Measurements from ENCODE around the gene CAMKK2.

The CAMKK2 gene

DNA sequence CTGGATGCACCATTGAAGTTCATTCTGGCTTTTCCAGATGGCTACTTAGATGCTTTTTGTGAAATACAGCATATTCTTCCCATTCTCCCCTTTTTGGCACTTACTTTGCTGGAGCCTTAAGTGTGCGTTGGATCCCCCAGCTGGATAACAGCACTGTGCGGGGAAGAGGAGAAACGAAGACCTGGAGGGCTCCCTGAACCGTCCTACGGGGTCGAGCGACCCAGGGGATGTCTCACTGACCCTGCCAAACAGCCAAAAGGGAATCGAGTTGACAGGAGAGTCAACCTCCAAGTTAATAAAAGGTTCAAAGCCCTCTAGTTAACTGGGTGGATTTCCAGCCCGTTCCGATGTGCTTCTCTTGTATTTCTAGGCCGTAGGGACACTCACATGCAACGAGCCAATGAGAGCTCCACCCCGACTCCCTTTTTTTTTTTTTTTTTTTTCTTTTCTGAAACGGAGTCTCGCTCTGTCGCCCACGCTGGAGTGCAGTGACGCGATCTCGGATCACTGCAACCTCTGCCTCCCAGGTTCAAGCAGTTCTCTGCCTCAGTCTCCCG lies 1.0 kb upstream of the CAMKK2 start (continued):
- TF ChIP-seq ZNF362 (tag by site-specific recombination; IDR thresholded peaks at IDR 0.05): peak; percentile 96

DNA sequence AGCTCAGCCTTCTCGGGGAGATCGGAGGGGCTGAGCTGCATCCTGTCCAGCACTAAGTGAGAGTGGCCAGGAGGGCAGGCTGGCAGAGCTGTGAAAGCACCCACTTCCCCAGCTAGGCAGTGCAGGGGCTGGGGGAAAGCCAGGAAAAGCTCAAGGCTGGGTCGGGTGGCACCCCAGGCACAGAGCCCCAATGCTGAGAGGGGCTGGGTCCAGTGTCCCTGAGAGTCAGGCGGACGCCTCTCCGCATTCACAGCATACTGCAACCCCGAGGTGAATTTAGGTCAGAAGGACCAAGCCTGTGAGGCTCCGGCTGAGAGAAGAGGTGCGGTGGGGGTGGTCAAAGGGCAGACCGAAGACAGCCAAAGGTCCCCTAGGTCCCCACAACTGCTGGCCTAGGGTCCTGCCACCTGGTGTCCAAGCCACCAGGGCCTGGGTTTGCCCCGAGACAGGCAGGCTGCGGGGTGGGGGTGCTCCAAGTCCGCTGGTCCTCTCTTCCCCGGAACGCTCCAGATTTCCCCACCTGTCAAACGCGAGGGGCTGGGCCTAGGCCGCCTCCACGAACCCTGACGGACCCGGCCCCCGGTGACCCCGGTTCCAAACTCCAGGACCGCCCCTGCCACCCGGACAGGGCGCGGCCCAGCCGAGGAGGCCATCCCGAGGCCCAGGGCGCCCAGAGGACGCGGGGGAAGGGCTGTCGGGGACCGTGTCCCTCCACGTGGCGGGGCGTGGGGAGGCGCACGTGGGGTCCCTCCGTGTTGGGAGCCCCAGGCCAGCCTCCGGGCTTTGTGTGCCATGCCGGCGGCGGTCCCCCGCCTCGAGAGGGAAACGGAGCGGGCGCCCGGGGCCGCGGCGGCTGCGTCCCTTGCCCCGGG lies 527 bp downstream of the CAMKK2 start:
- Histone ChIP-seq H3K36me3 (ENCODE audit: control insufficient read depth in 2 of 2, insufficient read depth in 1 of 2, low read length in 2 of 2) (peaks cover 5 to 15% of the 10 kb centered on the region in 2 experiments; a peak in 2 of 3 replicates), H3K4me1 (ENCODE audit: control insufficient read depth, insufficient read depth, low read length) (no peaks in the 10 kb centered on the region), H3K4me3 (ENCODE audit: low read depth, low read length) (peak overlapping the region; percentile 96), H3K27ac (ENCODE audit: extremely low read depth, low read depth, low read length) (peak overlapping the region; percentile 92), H3K9me3 (ENCODE audit: control insufficient read depth, insufficient read depth, low read depth, low read length) (no peaks in the 10 kb centered on the region)
- POLR2A ChIA-PET: interaction anchor here (0.5 to 1.4 kb wide), 3 partner anchors 8 to 49 kb away, joined by 3 to 4 read pairs (median 3); no protein-coding TSS in a partner anchor
- CTCF ChIA-PET: interaction anchor here (0.9 to 1.2 kb wide), 2 partner anchors 14 to 21 kb away, joined by 3 to 4 read pairs; no protein-coding TSS in a partner anchor
- TF ChIP-seq FEZF1 (tag by site-specific recombination; IDR thresholded peaks at IDR 0.05) (no peak), ZNF529 (tag by site-specific recombination; IDR thresholded peaks at IDR 0.05; ENCODE audit: insufficient replicate concordance) (no peak), MYNN (tag by site-specific recombination; IDR thresholded peaks at IDR 0.05; ENCODE audit: borderline replicate concordance) (no peak), ZNF37A (tag by site-specific recombination; IDR thresholded peaks at IDR 0.05) (no peak), ZNF280D (tag by site-specific recombination; IDR thresholded peaks at IDR 0.05) (no peak), PATZ1 (tag by site-specific recombination; IDR thresholded peaks at IDR 0.05) (peak; percentile 35), ZNF426 (tag by site-specific recombination; IDR thresholded peaks at IDR 0.05) (no peak), ZNF416 (tag by site-specific recombination; IDR thresholded peaks at IDR 0.05) (no peak), ZNF394 (tag by site-specific recombination; IDR thresholded peaks at IDR 0.05; ENCODE audit: borderline replicate concordance) (no peak), WT1 (tag by site-specific recombination; IDR thresholded peaks at IDR 0.05) (no peak), ZNF404 (tag by site-specific recombination; IDR thresholded peaks at IDR 0.05) (no peak), ZBTB6 (tag by site-specific recombination; IDR thresholded peaks at IDR 0.05) (no peak), ZNF707 (tag by site-specific recombination; IDR thresholded peaks at IDR 0.05) (no peak), YY2 (tag by site-specific recombination; IDR thresholded peaks at IDR 0.05) (no peak), ZBTB7A (tag by site-specific recombination; IDR thresholded peaks at IDR 0.05; ENCODE audit: low read depth) (no peak; the same call in 1 of the 2 replicates), ZNF138 (tag by site-specific recombination; IDR thresholded peaks at IDR 0.05; ENCODE audit: borderline replicate concordance) (no peak), ZNF561 (tag by site-specific recombination; IDR thresholded peaks at IDR 0.05; ENCODE audit: borderline replicate concordance) (peak; percentile 30; the same call in 1 of the 2 replicates), SP7 (tag by site-specific recombination; IDR thresholded peaks at IDR 0.05) (0 out of 2 replicates have a peak, but pooled peaks have one; percentile 23), SCRT1 (tag by site-specific recombination; IDR thresholded peaks at IDR 0.05; ENCODE audit: borderline replicate concordance) (no peak), ZNF132 (tag by site-specific recombination; IDR thresholded peaks at IDR 0.05; ENCODE audit: borderline replicate concordance) (no peak), ZNF175 (tag by site-specific recombination; IDR thresholded peaks at IDR 0.05) (no peak), ZNF704 (tag by site-specific recombination; IDR thresholded peaks at IDR 0.05) (no peak)
- TF ChIP-seq, protein P1, sequence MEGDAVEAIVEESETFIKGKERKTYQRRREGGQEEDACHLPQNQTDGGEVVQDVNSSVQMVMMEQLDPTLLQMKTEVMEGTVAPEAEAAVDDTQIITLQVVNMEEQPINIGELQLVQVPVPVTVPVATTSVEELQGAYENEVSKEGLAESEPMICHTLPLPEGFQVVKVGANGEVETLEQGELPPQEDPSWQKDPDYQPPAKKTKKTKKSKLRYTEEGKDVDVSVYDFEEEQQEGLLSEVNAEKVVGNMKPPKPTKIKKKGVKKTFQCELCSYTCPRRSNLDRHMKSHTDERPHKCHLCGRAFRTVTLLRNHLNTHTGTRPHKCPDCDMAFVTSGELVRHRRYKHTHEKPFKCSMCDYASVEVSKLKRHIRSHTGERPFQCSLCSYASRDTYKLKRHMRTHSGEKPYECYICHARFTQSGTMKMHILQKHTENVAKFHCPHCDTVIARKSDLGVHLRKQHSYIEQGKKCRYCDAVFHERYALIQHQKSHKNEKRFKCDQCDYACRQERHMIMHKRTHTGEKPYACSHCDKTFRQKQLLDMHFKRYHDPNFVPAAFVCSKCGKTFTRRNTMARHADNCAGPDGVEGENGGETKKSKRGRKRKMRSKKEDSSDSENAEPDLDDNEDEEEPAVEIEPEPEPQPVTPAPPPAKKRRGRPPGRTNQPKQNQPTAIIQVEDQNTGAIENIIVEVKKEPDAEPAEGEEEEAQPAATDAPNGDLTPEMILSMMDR (tag by site-specific recombination; IDR thresholded peaks at IDR 0.05): no peak; the same call in 1 of the 2 replicates
